Lower leg skin (tissue), 4 donors: ENCODE results near the gene FBLN2. TPM values are rescaled to one million over a fixed set of nuclear protein-coding genes. Genes with fewer than 3 reads are reported as not detected.

ENCODE experiments used
- DNase-seq, 2 donors: peaks; one replicate each; pipeline ENCODE4 v3.0.0-alpha.2; 2019; ENCODE audit warnings: low spot score in 2 of 2
- H3K4me3 ChIP-seq: fragments of 200-600 bp; sonication (generic); 2 replicates; pipeline ENCODE4 v1.5.1; 2017; ENCODE audit warnings: mild to moderate bottlenecking, low read depth; ENCODE audit not compliant: poor library complexity, severe bottlenecking
- CTCF ChIP-seq, 3 donors: fragments of 450-650 bp; IDR thresholded peaks; one replicate each; pipeline ENCODE4 v1.5.1; 2016; ENCODE audit warnings: antibody characterized with exemption in 3 of 3, mild to moderate bottlenecking in 3 of 3, moderate library complexity in 2 of 3
- POLR2A ChIP-seq, 2 donors: fragments of 450-650 bp; IDR thresholded peaks; one replicate each; pipeline ENCODE4 v1.6.1; 2016 to 2017; ENCODE audit warnings: antibody characterized with exemption in 2 of 2, mild to moderate bottlenecking in 1 of 2, moderate library complexity in 1 of 2
- WGBS, 2 donors: methylation state at CpG; one replicate each; pipeline ENCODE4 v1.1.5; 2018; 5-methylcytosine and 5-hydroxymethylcytosine counted together
- intact Hi-C: fragments of 100-400 bp; cut with DNase I; formaldehyde crosslinking; loops from one replicate; pipeline ENCODE4 v1.15.0; 2023; ENCODE audit warnings: low total_unique reads
- total RNA-seq, 4 donors: library from RNA; depleted of rRNA; stranded (reverse); fragments of >200 nt; gene quantifications; one replicate each; pipeline ENCODE4 v1.1.0, GENCODE V29; 2016

Gene FBLN2
- total RNA-seq, 4 donors from 2014 or later = 40.1 to 153 (median 64.0) TPM

GRCh38 chr3:13645801-13646637 is 97.1 kb downstream of the FBLN2 start:
- no peak overlapping the region for H3K4me3 ChIP-seq
- no peak for DNase-seq
- intact Hi-C loops = loop anchor here (1.0 kb wide), 1 partner anchor 33 kb away; no protein-coding TSS in a partner anchor
- TF ChIP-seq CTCF (IDR thresholded peaks at IDR 0.05) = no peak
- no peak for TF ChIP-seq POLR2A (IDR thresholded peaks at IDR 0.05)
- WGBS, 2 donors = 88 to 90% methylated on average over 7 to 9 of the region's 9 CpGs

- intact Hi-C loops = loop anchor here (1.0 kb wide), 1 partner anchor 151 kb away; no protein-coding TSS in a partner anchor
- peak in 1 of 2 donors; percentile 41 for DNase-seq
- TF ChIP-seq POLR2A (IDR thresholded peaks at IDR 0.05) (no peak), CTCF (IDR thresholded peaks at IDR 0.05) (no peak)
- no peak overlapping the region for H3K4me3 ChIP-seq
- WGBS, 2 donors = 10 to 12% methylated on average over 16 to 19 of the region's 19 CpGs
These were observed 98.6 kb downstream of the FBLN2 start for GRCh38 chr3:13647298-13648059.

GRCh38 chr3:13648060-13649001 is 99.4 kb downstream of the FBLN2 start:
- TF ChIP-seq CTCF (IDR thresholded peaks at IDR 0.05) = peak in 2 of 3 donors; percentile 4 to 82
- TF ChIP-seq POLR2A (IDR thresholded peaks at IDR 0.05) = no peak
- intact Hi-C loops = loop anchor here (1.0 kb wide), 1 partner anchor 152 kb away; no protein-coding TSS in a partner anchor
- WGBS, 2 donors = 15 to 19% methylated on average over 14 to 19 of the region's 20 CpGs
- no peak overlapping the region for H3K4me3 ChIP-seq
- DNase-seq = peak; percentile 79 to 97

GRCh38 chr3:13650210-13651056 is 101.5 kb downstream of the FBLN2 start:
- no peak overlapping the region for H3K4me3 ChIP-seq
- 19 to 23% methylated on average over 42 to 47 of the region's 48 CpGs for WGBS, 2 donors
- peak; percentile 53 to 95 for DNase-seq
- peak in 1 of 3 donors; percentile 89 for TF ChIP-seq CTCF (IDR thresholded peaks at IDR 0.05)
- TF ChIP-seq POLR2A (IDR thresholded peaks at IDR 0.05) = no peak
- intact Hi-C loops = loop anchor here (5.0 kb wide), 1 partner anchor 558 kb away; no protein-coding TSS in a partner anchor
